Measurements from ENCODE around the gene VWA2.

The VWA2 gene

DNA sequence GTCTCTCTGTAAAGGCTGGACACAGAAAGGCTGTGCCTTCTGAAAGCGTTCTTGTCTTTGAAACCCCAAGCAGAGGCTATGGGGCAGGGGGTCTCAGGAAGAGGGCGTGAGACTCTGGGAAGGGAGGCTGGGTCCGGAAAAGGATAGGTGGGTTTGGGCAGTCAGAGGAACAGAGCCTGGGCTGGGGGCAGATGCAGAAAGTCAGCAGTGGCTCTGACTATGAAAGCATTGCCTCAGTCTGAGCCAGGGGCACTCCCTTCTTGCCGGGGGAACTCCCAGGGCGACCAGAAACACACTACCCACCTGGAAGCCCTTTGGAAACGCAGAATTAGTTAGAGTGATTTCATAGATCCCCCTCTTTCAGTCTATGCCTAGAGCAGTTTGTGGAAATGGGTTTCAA, 72.0 kb downstream of the VWA2 start:
- POLR2A ChIA-PET = no interaction called here
- TF ChIP-seq FOXK2 (IDR thresholded peaks at IDR 0.05) = no peak
- TF ChIP-seq, protein P1, sequence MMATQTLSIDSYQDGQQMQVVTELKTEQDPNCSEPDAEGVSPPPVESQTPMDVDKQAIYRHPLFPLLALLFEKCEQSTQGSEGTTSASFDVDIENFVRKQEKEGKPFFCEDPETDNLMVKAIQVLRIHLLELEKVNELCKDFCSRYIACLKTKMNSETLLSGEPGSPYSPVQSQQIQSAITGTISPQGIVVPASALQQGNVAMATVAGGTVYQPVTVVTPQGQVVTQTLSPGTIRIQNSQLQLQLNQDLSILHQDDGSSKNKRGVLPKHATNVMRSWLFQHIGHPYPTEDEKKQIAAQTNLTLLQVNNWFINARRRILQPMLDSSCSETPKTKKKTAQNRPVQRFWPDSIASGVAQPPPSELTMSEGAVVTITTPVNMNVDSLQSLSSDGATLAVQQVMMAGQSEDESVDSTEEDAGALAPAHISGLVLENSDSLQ (IDR thresholded peaks at IDR 0.05) = no peak
- no peak for TF ChIP-seq FOXA1 (IDR thresholded peaks at IDR 0.05)
- no peak for TF ChIP-seq LEF1 (IDR thresholded peaks at IDR 0.05; ENCODE audit: borderline replicate concordance)
- CTCF ChIA-PET = no interaction called here
- no peak for DNase-seq (ENCODE audit: extremely low spot score)

DNA sequence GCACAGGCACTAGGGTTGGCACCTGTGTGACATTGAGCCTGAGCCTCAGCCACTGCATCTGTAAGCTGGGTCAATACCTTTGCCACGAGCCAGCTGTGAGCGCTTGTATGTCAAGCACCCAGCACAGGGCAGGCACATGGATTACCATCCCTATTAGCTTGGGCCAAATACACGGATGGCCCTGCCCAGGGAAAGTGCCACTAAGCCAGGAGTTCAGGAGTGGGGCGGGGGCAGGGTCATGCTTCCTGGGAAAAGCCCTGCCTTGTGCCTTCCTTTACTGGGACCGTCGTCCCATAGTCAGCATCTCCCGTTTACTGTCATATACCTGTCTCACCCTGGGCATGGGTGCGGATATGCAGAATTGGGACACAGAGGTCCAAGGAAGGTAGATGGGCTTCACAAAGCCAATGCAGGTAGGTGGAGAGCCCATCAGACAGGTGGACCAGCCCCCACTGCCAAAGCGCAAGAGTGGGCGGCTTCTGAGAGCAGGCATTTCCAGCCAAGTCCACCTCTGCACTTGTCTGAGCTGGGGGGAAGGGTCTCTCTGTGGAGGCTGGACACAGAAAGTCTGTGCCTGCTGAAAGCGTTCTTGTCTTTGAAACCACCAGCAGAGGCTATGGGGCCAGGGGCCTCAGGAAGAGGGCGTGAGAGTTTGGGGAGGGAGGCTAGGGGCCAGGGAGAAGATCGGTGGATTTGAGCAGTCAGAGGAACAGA, 72.6 kb downstream of the VWA2 start:
- TF ChIP-seq TARDBP (IDR thresholded peaks at IDR 0.05) = no peak
- TF ChIP-seq SUZ12 (IDR thresholded peaks at IDR 0.05) = no peak
- no peak for TF ChIP-seq ELF4 (IDR thresholded peaks at IDR 0.05)
- TF ChIP-seq FOXM1 (IDR thresholded peaks at IDR 0.05; ENCODE audit: borderline replicate concordance) = no peak
- no peak for TF ChIP-seq FOXK2 (IDR thresholded peaks at IDR 0.05)
- TF ChIP-seq NFRKB (IDR thresholded peaks at IDR 0.05) = no peak
- TF ChIP-seq LEF1 (IDR thresholded peaks at IDR 0.05; ENCODE audit: borderline replicate concordance) = no peak
- TF ChIP-seq L3MBTL2 (conservative IDR thresholded peaks at IDR 0.05) = no peak
- no peak for TF ChIP-seq ZNF384 (IDR thresholded peaks at IDR 0.05)
- TF ChIP-seq FOXA1 (IDR thresholded peaks at IDR 0.05) = no peak
- TF ChIP-seq, protein P1 (IDR thresholded peaks at IDR 0.05) = no peak
- TF ChIP-seq HDGF (IDR thresholded peaks at IDR 0.05; ENCODE audit: borderline replicate concordance) = no peak
- no peak for TF ChIP-seq SP1 (IDR thresholded peaks at IDR 0.05)
- no peak for TF ChIP-seq CTBP1 (IDR thresholded peaks at IDR 0.05; ENCODE audit: borderline replicate concordance)
- no peak for TF ChIP-seq BHLHE40 (IDR thresholded peaks at IDR 0.05; ENCODE audit: borderline replicate concordance)
- TF ChIP-seq ARNT (IDR thresholded peaks at IDR 0.05) = no peak
- CTCF ChIA-PET = no interaction called here

DNA sequence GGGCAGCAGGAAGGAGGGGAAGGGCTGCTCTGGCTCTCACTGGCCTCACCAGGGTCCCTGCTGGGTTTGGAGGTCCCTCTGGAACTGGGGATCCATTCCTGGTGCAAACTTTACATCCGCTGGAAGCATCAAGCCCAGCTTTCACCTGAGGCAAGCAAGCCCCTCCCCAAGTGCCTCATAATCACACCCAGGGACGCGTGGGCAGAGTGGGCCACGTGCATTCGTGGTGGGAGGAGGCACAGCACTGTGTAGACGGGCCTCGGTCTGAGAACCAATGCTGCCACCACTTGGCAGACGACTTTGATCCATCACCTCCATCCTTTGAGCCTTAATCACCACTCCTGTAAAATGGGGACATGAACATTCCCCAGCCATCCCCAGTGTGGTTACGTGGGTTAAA, 74.1 kb downstream of the VWA2 start:
- CTCF ChIA-PET = no interaction called here
- DNase-seq (ENCODE audit: extremely low spot score) = no peak
- POLR2A ChIA-PET = no interaction called here
- no peak for TF ChIP-seq ELF4 (IDR thresholded peaks at IDR 0.05)
- TF ChIP-seq BHLHE40 (IDR thresholded peaks at IDR 0.05; ENCODE audit: borderline replicate concordance) = no peak
- no peak for TF ChIP-seq FOXM1 (IDR thresholded peaks at IDR 0.05; ENCODE audit: borderline replicate concordance)
- no peak for TF ChIP-seq HDGF (IDR thresholded peaks at IDR 0.05; ENCODE audit: borderline replicate concordance)
- no peak for TF ChIP-seq FOXA1 (IDR thresholded peaks at IDR 0.05)
- TF ChIP-seq TARDBP (IDR thresholded peaks at IDR 0.05) = no peak
- TF ChIP-seq NFRKB (IDR thresholded peaks at IDR 0.05) = no peak
- no peak for TF ChIP-seq ZNF384 (IDR thresholded peaks at IDR 0.05)
- TF ChIP-seq FOXK2 (IDR thresholded peaks at IDR 0.05) = no peak
- no peak for TF ChIP-seq SUZ12 (IDR thresholded peaks at IDR 0.05)
- no peak for TF ChIP-seq CTBP1 (IDR thresholded peaks at IDR 0.05; ENCODE audit: borderline replicate concordance)
- TF ChIP-seq, protein P1 (IDR thresholded peaks at IDR 0.05) = no peak
- no peak for TF ChIP-seq SP1 (IDR thresholded peaks at IDR 0.05)
- no peak for TF ChIP-seq L3MBTL2 (conservative IDR thresholded peaks at IDR 0.05)
- no peak for TF ChIP-seq ARNT (IDR thresholded peaks at IDR 0.05)
- no peak for TF ChIP-seq LEF1 (IDR thresholded peaks at IDR 0.05; ENCODE audit: borderline replicate concordance)

More for the DNA sequence above, 72.6 kb downstream of the VWA2 start:
- POLR2A ChIA-PET = no interaction called here
- no peak for DNase-seq (ENCODE audit: extremely low spot score)

DNA sequence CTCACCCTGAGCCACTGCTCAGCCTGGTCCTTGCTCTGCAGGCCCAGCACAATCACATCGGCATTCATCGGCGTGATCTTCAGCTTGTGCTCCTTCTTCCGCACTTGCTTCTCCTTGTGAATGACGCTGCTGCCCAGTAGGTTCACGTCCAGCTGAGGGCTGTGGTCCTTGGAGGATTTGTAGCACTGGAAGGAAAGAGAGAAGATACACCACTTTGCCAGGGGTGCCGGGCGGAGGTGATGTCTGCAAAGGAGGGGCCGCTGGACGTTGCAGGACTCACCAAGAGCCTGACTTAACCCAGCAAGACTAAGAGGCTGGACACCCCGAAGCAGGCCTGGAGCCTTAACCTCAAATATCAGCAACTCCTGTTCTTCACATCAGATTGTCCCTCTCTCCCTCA, 74.8 kb downstream of the VWA2 start:
- DNase-seq (ENCODE audit: extremely low spot score) = no peak
- TF ChIP-seq, protein P1 (IDR thresholded peaks at IDR 0.05) = no peak
- TF ChIP-seq HDGF (IDR thresholded peaks at IDR 0.05; ENCODE audit: borderline replicate concordance) (no peak), FOXM1 (IDR thresholded peaks at IDR 0.05; ENCODE audit: borderline replicate concordance) (no peak), FOXA1 (IDR thresholded peaks at IDR 0.05) (no peak), TARDBP (IDR thresholded peaks at IDR 0.05) (no peak), ARNT (IDR thresholded peaks at IDR 0.05) (no peak), ZNF384 (IDR thresholded peaks at IDR 0.05) (no peak), CTBP1 (IDR thresholded peaks at IDR 0.05; ENCODE audit: borderline replicate concordance) (no peak), SP1 (IDR thresholded peaks at IDR 0.05) (no peak), NFRKB (IDR thresholded peaks at IDR 0.05) (no peak), FOXK2 (IDR thresholded peaks at IDR 0.05) (no peak), SUZ12 (IDR thresholded peaks at IDR 0.05) (no peak), ELF4 (IDR thresholded peaks at IDR 0.05) (no peak), BHLHE40 (IDR thresholded peaks at IDR 0.05; ENCODE audit: borderline replicate concordance) (no peak)
- CTCF ChIA-PET = no interaction called here
- POLR2A ChIA-PET = no interaction called here

DNA sequence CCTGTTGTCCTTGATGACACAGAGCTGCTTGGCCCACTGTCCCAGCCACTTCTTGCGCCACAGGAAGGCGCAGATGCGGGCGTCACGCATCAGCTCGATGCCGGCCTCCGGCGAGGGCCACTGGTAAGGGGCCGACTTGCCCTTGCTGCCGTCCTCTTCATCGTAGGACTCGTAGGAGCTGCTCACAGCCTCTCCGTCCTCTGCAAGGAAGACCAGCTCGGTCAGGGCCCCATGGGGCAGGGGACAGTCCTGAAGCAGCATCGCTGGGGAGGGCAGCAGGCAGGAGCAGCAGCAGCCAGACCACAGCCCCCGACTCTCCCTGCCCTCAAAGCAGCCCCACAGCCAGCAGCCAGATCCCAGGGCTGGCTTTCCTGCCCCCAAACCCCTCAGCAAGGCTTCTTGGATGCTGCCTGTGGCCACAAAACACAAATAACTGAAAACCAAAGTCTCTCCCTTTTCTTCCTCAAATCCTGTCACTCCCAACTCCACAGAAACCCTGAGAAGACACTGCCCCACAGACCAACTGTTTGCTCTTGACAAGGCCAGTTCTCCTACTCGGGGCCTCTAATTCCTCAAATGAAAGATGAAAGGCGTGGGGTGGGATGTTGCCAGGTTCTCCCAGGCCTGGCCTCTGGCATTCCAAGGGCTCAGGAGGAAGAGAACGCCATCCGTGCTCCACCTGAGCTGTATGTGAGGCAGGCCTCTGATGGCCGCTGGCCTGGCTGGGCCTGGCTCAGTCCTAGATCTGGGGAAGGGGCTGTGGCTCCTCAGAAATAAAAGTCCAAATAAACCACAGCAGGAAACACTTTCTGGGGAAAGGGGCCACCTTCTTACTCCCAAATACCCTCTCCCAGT, 76.7 kb downstream of the VWA2 start:
- no peak for TF ChIP-seq NFRKB (IDR thresholded peaks at IDR 0.05)
- no peak for TF ChIP-seq HDGF (IDR thresholded peaks at IDR 0.05; ENCODE audit: borderline replicate concordance)
- TF ChIP-seq SP1 (IDR thresholded peaks at IDR 0.05) = no peak
- TF ChIP-seq CTBP1 (IDR thresholded peaks at IDR 0.05; ENCODE audit: borderline replicate concordance) = no peak
- TF ChIP-seq ZNF384 (IDR thresholded peaks at IDR 0.05) = no peak
- no peak for TF ChIP-seq L3MBTL2 (conservative IDR thresholded peaks at IDR 0.05)
- no peak for TF ChIP-seq TARDBP (IDR thresholded peaks at IDR 0.05)
- no peak for TF ChIP-seq FOXK2 (IDR thresholded peaks at IDR 0.05)
- DNase-seq (ENCODE audit: extremely low spot score) = no peak
- ChIA-PET POLR2A (no interaction called here), CTCF (no interaction called here)

Measured in HEK293T (cell line).